ENCODE results near the gene PLA2R1. TPM values are rescaled to one million over a fixed set of nuclear protein-coding genes. Genes with fewer than 3 reads are reported as not detected.

The PLA2R1 gene
- total and polyA plus RNA-seq, 2 donors (not counting 1 experiment from before 2014, with no cell fraction given) = 8.0 to 8.3 TPM

GRCh38 chr2:160063879-160064612, 1.6 kb upstream of the PLA2R1 start:
- Histone ChIP-seq H3K79me2 (ENCODE audit: control insufficient read depth, insufficient read depth, low read length) (no peaks in the 10 kb centered on the region), H3K4me2 (ENCODE audit: extremely low read depth, insufficient read depth, low read length) (no peak overlapping the region), H2AFZ (ENCODE audit: low read length) (no peak overlapping the region), H3K36me3 (ENCODE audit: control insufficient read depth, insufficient read depth, low read length) (no peaks in the 10 kb centered on the region), H3K27me3 (ENCODE audit: control insufficient read depth, insufficient read depth, low read length) (no peaks in the 10 kb centered on the region), H3K4me3 (replicated peaks in 1 of 4; ENCODE audit: control extremely low read depth in 1 of 4, insufficient read depth in 1 of 4, low read depth in 3 of 4, low read length in 4 of 4) (no peak overlapping the region), H3K27ac (ENCODE audit: insufficient read depth, low read length) (no peak overlapping the region), H3K4me1 (ENCODE audit: control insufficient read depth, extremely low read depth, insufficient read depth, low read length) (no peaks in the 10 kb centered on the region), H4K20me1 (ENCODE audit: control insufficient read depth, extremely low read depth, insufficient read depth, low read length) (no peaks in the 10 kb centered on the region), H3K9me3 (ENCODE audit: control insufficient read depth, insufficient read depth, low read depth, low read length) (no peaks in the 10 kb centered on the region), H3K9ac (ENCODE audit: insufficient read depth, low read length) (no peak overlapping the region)
- no peak for TF ChIP-seq EZH2 (IDR thresholded peaks at IDR 0.05; ENCODE audit: low read length, missing control alignments)
- no peak for DNase-seq (ENCODE audit: low read depth in 2 of 2)

GRCh38 chr2:160063271-160063670, 856 bp upstream of the PLA2R1 start:
- peak overlapping the region in 1 of 4 experiments; percentile 77 for H3K4me3 ChIP-seq (replicated peaks in 1 of 4; ENCODE audit: control extremely low read depth in 1 of 4, insufficient read depth in 1 of 4, low read depth in 3 of 4, low read length in 4 of 4)
- H3K36me3 ChIP-seq (ENCODE audit: control insufficient read depth, insufficient read depth, low read length) = no peaks in the 10 kb centered on the region
- H3K4me1 ChIP-seq (ENCODE audit: control insufficient read depth, extremely low read depth, insufficient read depth, low read length) = no peaks in the 10 kb centered on the region
- no peaks in the 10 kb centered on the region for H4K20me1 ChIP-seq (ENCODE audit: control insufficient read depth, extremely low read depth, insufficient read depth, low read length)
- no peaks in the 10 kb centered on the region for H3K79me2 ChIP-seq (ENCODE audit: control insufficient read depth, insufficient read depth, low read length)
- H3K9me3 ChIP-seq (ENCODE audit: control insufficient read depth, insufficient read depth, low read depth, low read length) = no peaks in the 10 kb centered on the region
- no peak overlapping the region for H2AFZ ChIP-seq (ENCODE audit: low read length)
- H3K27ac ChIP-seq (ENCODE audit: insufficient read depth, low read length) = no peak overlapping the region
- no peak overlapping the region for H3K9ac ChIP-seq (ENCODE audit: insufficient read depth, low read length)
- TF ChIP-seq CTCF (conservative IDR thresholded peaks at IDR 0.05 in 1 of 2, IDR thresholded peaks at IDR 0.05 in 1 of 2; ENCODE audit: low read depth in 1 of 2, low read length in 2 of 2) (no peak), EZH2 (IDR thresholded peaks at IDR 0.05; ENCODE audit: low read length, missing control alignments) (no peak)
- no peak for DNase-seq (ENCODE audit: low read depth in 2 of 2)
- no peak overlapping the region for H3K4me2 ChIP-seq (ENCODE audit: extremely low read depth, insufficient read depth, low read length)
- no peaks in the 10 kb centered on the region for H3K27me3 ChIP-seq (ENCODE audit: control insufficient read depth, insufficient read depth, low read length)

- no peak for DNase-seq (ENCODE audit: low read depth in 2 of 2)
Measured at GRCh38 chr2:160061944-160062291, 497 bp downstream of the PLA2R1 start.

More at GRCh38 chr2:160061944-160062291, 497 bp downstream of the PLA2R1 start:
- Histone ChIP-seq H3K9ac (ENCODE audit: insufficient read depth, low read length) (peak overlapping the region; percentile 55), H3K27me3 (ENCODE audit: control insufficient read depth, insufficient read depth, low read length) (peaks cover 2% of the 10 kb centered on the region), H3K4me3 (replicated peaks in 1 of 4; ENCODE audit: control extremely low read depth in 1 of 4, insufficient read depth in 1 of 4, low read depth in 3 of 4, low read length in 4 of 4) (peak overlapping the region; percentile 62 to 77 (median 68)), H3K4me2 (ENCODE audit: extremely low read depth, insufficient read depth, low read length) (peak overlapping the region; percentile 93), H4K20me1 (ENCODE audit: control insufficient read depth, extremely low read depth, insufficient read depth, low read length) (no peaks in the 10 kb centered on the region), H2AFZ (ENCODE audit: low read length) (peak overlapping the region; percentile 92), H3K79me2 (ENCODE audit: control insufficient read depth, insufficient read depth, low read length) (no peaks in the 10 kb centered on the region), H3K27ac (ENCODE audit: insufficient read depth, low read length) (no peak overlapping the region), H3K9me3 (ENCODE audit: control insufficient read depth, insufficient read depth, low read depth, low read length) (no peaks in the 10 kb centered on the region), H3K4me1 (ENCODE audit: control insufficient read depth, extremely low read depth, insufficient read depth, low read length) (no peaks in the 10 kb centered on the region), H3K36me3 (ENCODE audit: control insufficient read depth, insufficient read depth, low read length) (no peaks in the 10 kb centered on the region)
- TF ChIP-seq EZH2 (IDR thresholded peaks at IDR 0.05; ENCODE audit: low read length, missing control alignments) (no peak), CTCF (conservative IDR thresholded peaks at IDR 0.05 in 1 of 2, IDR thresholded peaks at IDR 0.05 in 1 of 2; ENCODE audit: low read depth in 1 of 2, low read length in 2 of 2) (no peak)

Measured in fibroblast of lung (primary cell).